WTC11 (cell line): ENCODE measurements around the gene TNFRSF14.

Source experiments
- ATF3 ChIP-seq: sonication (generic); formaldehyde crosslinking; conservative IDR thresholded peaks from 2 replicates; pipeline ENCODE4 v1.8.1; 2022; ENCODE audit warnings: mild to moderate bottlenecking, missing genetic modification reagents
- CREB1 ChIP-seq: sonication (generic); formaldehyde crosslinking; IDR thresholded peaks from 2 replicates; pipeline ENCODE4 v1.8.0; 2023; ENCODE audit warnings: mild to moderate bottlenecking, missing genetic modification reagents
- CTCF ChIP-seq: fragments of 200-600 bp; IDR thresholded peaks from 2 replicates; pipeline ENCODE4 v1.8.0; 2022; ENCODE audit warnings: antibody characterized with exemption
- E2F5 ChIP-seq: sonication (generic); formaldehyde crosslinking; IDR thresholded peaks from 2 replicates; pipeline ENCODE4 v1.8.1; 2022; ENCODE audit warnings: mild to moderate bottlenecking, moderate library complexity, missing genetic modification reagents
- ESRRA ChIP-seq: sonication (generic); formaldehyde crosslinking; IDR thresholded peaks from 2 replicates; pipeline ENCODE4 v1.8.1; 2022; ENCODE audit warnings: mild to moderate bottlenecking, missing genetic modification reagents, borderline replicate concordance
- ETV6 ChIP-seq: sonication (generic); formaldehyde crosslinking; IDR thresholded peaks from 2 replicates; pipeline ENCODE4 v1.8.1; 2022; ENCODE audit warnings: mild to moderate bottlenecking, missing genetic modification reagents
- MAX ChIP-seq: sonication (generic); formaldehyde crosslinking; IDR thresholded peaks from 2 replicates; pipeline ENCODE4 v1.8.0; 2022; ENCODE audit warnings: mild to moderate bottlenecking, missing genetic modification reagents
- NR1H2 ChIP-seq: sonication (generic); formaldehyde crosslinking; IDR thresholded peaks from 2 replicates; pipeline ENCODE4 v1.9.0; 2021; ENCODE audit warnings: mild to moderate bottlenecking, moderate library complexity, missing genetic modification reagents
- NR2C2 ChIP-seq: sonication (generic); formaldehyde crosslinking; IDR thresholded peaks from 2 replicates; pipeline ENCODE4 v1.8.0; 2022; ENCODE audit warnings: mild to moderate bottlenecking, missing genetic modification reagents
- SP1 ChIP-seq: sonication (generic); formaldehyde crosslinking; conservative IDR thresholded peaks from 2 replicates; pipeline ENCODE4 v1.8.1; 2022; ENCODE audit warnings: missing genetic modification reagents
- ZNF396 ChIP-seq: fragments of 250-450 bp; sonication (Bioruptor Pico); IDR thresholded peaks from 2 replicates; pipeline ENCODE4 v1.8.0; 2021; ENCODE audit warnings: mild to moderate bottlenecking, moderate library complexity, borderline replicate concordance
- TF ChIP-seq, protein P1 (sequence below): sonication (generic); formaldehyde crosslinking; IDR thresholded peaks from 2 replicates; pipeline ENCODE4 v1.8.1; 2023; ENCODE audit warnings: mild to moderate bottlenecking, missing genetic modification reagents, borderline replicate concordance
- TF ChIP-seq, protein P2 (sequence below): sonication (generic); formaldehyde crosslinking; IDR thresholded peaks from 2 replicates; pipeline ENCODE4 v1.8.1; 2023; ENCODE audit warnings: mild to moderate bottlenecking, moderate library complexity, missing genetic modification reagents

DNA sequence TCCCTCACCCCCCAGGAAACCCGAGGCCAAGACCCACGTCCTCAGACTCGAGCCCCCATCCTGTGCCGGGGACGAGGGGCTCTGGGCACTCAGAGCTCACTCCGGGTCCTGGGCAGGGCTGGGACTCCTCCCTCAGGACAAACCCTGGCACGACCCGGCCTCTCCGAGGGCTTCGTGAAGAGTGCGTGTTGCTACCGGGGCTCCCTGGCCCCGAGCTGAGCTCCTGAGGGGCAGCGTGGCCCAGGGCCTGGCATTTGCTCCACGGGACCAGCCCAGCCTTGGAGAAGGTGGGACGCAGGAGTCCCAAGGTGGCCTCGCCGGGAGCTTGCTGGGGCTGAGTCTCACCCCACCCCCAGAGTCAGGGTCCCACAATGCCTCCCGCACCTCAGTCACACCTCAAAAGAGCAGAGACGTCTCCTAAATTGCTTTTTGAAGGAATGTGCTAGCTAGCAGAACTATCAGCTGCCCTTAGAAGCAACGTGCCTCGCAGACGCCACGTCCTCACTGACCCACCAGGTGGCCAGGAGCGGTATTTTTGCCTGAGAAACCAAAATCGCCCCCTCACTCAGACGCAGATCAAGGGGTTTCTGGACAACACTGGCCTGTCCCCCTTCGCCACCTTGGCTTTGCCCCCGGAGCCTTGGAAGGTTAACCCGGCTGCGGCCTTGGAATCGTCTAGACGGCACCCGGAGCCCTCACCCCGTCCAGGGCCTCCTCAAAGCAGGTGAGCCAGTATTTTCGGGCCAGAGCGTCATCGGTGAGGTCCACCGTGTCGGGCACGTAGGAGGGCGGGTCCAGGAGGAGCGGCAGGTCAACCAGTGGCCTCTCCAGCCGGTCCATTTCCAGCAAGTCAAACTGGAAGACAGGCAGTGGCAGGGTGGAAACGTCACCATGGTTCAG, 41.1 kb upstream of the TNFRSF14 start:
- no peak for TF ChIP-seq ETV6 (CRISPR knock-in tag)
- no peak for TF ChIP-seq CTCF
- TF ChIP-seq MAX (CRISPR knock-in tag) = no peak
- no peak for TF ChIP-seq SP1 (CRISPR knock-in tag)
- TF ChIP-seq, protein P1, sequence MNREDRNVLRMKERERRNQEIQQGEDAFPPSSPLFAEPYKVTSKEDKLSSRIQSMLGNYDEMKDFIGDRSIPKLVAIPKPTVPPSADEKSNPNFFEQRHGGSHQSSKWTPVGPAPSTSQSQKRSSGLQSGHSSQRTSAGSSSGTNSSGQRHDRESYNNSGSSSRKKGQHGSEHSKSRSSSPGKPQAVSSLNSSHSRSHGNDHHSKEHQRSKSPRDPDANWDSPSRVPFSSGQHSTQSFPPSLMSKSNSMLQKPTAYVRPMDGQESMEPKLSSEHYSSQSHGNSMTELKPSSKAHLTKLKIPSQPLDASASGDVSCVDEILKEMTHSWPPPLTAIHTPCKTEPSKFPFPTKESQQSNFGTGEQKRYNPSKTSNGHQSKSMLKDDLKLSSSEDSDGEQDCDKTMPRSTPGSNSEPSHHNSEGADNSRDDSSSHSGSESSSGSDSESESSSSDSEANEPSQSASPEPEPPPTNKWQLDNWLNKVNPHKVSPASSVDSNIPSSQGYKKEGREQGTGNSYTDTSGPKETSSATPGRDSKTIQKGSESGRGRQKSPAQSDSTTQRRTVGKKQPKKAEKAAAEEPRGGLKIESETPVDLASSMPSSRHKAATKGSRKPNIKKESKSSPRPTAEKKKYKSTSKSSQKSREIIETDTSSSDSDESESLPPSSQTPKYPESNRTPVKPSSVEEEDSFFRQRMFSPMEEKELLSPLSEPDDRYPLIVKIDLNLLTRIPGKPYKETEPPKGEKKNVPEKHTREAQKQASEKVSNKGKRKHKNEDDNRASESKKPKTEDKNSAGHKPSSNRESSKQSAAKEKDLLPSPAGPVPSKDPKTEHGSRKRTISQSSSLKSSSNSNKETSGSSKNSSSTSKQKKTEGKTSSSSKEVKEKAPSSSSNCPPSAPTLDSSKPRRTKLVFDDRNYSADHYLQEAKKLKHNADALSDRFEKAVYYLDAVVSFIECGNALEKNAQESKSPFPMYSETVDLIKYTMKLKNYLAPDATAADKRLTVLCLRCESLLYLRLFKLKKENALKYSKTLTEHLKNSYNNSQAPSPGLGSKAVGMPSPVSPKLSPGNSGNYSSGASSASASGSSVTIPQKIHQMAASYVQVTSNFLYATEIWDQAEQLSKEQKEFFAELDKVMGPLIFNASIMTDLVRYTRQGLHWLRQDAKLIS (CRISPR knock-in tag) = no peak
- no peak for TF ChIP-seq NR1H2 (CRISPR knock-in tag)
- TF ChIP-seq, protein P2, sequence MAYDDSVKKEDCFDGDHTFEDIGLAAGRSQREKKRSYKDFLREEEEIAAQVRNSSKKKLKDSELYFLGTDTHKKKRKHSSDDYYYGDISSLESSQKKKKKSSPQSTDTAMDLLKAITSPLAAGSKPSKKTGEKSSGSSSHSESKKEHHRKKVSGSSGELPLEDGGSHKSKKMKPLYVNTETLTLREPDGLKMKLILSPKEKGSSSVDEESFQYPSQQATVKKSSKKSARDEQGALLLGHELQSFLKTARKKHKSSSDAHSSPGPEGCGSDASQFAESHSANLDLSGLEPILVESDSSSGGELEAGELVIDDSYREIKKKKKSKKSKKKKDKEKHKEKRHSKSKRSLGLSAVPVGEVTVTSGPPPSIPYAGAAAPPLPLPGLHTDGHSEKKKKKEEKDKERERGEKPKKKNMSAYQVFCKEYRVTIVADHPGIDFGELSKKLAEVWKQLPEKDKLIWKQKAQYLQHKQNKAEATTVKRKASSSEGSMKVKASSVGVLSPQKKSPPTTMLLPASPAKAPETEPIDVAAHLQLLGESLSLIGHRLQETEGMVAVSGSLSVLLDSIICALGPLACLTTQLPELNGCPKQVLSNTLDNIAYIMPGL (CRISPR knock-in tag) = no peak
- TF ChIP-seq NR2C2 (CRISPR knock-in tag) = no peak
- TF ChIP-seq CREB1 (CRISPR knock-in tag) = no peak
- no peak for TF ChIP-seq ESRRA (CRISPR knock-in tag)
- TF ChIP-seq E2F5 (CRISPR knock-in tag) = no peak
- TF ChIP-seq ATF3 (CRISPR knock-in tag) = no peak
- TF ChIP-seq ZNF396 = no peak
